Measurements from ENCODE around the gene C19orf81.

Gene C19orf81

DNA sequence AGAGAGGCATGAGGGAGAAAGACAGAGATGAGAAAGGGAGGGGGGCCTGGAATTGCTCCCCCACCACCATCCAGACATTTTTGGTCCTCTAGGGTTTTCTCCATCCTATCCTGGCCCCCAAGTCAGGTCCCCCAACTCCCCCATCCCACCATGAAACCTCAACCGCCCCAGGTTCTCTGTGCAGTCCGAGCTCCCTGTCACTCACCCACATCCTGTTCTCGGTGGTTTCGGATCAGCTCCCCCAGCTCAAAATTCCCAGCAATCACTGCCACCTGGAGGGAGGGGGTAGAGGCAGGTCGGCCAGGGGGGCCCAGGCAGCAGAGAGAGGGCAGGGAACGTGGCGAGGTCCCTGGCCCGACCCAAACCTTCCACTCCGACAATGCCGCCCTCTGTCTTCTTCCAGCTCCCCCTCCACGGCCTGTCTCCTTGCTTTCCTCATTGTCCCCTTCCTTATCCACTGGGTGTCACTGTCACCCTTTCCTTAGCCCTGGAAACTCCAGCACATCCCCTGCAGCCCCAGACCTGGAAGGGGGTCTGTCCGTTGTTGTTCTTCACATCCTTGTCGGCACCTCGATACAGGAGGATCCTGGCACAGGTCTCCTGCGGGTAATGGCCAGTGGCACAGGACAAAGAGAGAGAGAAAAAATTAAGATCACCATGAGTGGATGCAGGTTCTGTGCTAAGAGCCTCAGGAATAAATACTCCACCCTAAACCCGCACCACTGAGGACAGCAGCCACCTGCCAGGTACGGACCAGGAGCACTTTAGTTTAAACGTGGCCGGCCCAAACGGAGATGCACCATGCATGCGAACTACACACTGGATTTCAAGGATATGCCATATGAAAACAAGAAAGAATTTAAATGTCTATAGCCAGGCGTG, 54.9 kb downstream of the C19orf81 start:
- TF ChIP-seq CTCF (IDR thresholded peaks at IDR 0.05; ENCODE audit: extremely low read depth, insufficient read depth, missing control alignments): no peak
- in situ Hi-C loops (cut with MboI; ENCODE audit: low pct_unique_long_range_greater_than_20kb, low sequenced_read_pairs, unreplicated experiment): no loop called here
- DNase-seq (ENCODE audit: low spot score): no peak

DNA sequence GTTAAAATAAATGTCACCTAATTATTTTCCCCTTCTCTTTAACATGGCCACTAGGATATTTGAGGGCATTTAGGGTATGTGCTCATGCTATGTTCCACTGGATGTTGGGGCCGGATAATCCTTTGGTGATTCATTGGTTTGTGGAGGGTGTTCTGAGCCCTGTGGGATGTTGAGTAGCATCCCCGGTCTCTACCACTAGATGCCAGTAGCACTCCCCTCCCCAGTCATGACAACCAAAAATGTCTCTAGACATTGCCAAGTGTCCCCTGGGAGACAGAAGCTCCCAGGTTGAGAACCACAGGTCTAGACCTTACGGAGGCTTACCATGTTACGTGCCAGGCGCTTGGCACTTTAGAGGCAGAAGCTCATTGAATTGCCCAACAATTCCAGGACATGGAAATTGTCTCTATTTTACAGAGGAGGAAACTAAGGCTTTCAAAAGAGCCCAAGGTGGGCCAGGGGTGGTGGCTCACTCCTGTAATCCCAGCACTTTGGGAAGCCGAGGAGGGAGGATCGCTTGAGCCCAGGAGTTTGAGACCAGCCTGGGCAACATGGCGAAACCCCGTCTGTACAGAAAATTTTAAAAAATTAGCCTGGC, 56.3 kb downstream of the C19orf81 start:
- TF ChIP-seq CTCF (IDR thresholded peaks at IDR 0.05; ENCODE audit: extremely low read depth, insufficient read depth, missing control alignments): peak; percentile 75
- in situ Hi-C loops (cut with MboI; ENCODE audit: low pct_unique_long_range_greater_than_20kb, low sequenced_read_pairs, unreplicated experiment): no loop called here
- DNase-seq (ENCODE audit: low spot score): peak; percentile 87

- DNase-seq (ENCODE audit: low spot score): no peak
- in situ Hi-C loops (cut with MboI; ENCODE audit: low pct_unique_long_range_greater_than_20kb, low sequenced_read_pairs, unreplicated experiment): no loop called here
- no peak for TF ChIP-seq CTCF (IDR thresholded peaks at IDR 0.05; ENCODE audit: extremely low read depth, insufficient read depth, missing control alignments)
These were observed 57.1 kb downstream of the C19orf81 start for GRCh38 chr19:50706387-50706786.

DNA sequence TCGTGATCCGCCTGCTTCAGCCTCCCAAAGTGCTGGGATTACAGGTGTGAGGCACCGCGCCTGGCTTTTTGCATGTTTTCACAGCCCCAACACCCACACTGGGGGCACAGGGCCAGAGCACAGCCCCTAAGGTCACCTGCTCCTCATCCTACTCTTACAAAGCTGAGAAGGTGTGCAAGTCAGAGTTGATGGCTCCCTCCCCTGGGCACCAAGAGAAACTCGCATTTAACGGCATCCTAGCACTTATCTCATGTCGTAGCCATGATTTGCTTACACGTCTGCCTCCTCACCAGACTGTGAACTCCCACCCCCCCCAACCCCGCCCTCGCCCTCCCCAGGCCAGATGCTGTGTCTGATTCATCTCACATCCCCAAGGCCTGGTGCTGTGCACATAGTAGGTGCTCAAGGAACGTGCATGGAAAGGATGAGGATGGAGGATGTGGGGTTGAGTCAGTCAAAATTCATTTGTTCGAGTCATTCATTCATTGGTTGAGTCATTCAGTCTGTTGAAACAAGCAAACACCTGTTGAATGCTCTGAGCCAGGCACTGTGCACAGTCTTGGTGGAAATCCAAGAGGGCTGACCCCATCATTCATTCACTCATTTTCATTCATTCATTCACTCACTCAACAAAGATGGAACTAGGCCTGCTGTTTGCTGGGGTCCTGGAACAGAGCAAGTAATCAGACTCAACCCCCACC, 59.1 kb downstream of the C19orf81 start:
- TF ChIP-seq CTCF (IDR thresholded peaks at IDR 0.05; ENCODE audit: extremely low read depth, insufficient read depth, missing control alignments): no peak
- no peak for DNase-seq (ENCODE audit: low spot score)
- in situ Hi-C loops (cut with MboI; ENCODE audit: low pct_unique_long_range_greater_than_20kb, low sequenced_read_pairs, unreplicated experiment): no loop called here

Data from GM13977 (cell line).